Measurements from ENCODE around the gene MSL1. TPM values are rescaled to one million over a fixed set of nuclear protein-coding genes. Genes with fewer than 3 reads are reported as not detected.
A peak's percentile ranks its signal among the peaks of the same experiment; 100 is the strongest.

Gene MSL1
- total and polyA plus RNA-seq, 2 of the 13 experiments (the other 11 are each of a cell fraction or from before 2014, with no cell fraction given), result 63.8 to 88.5 TPM

DNA sequence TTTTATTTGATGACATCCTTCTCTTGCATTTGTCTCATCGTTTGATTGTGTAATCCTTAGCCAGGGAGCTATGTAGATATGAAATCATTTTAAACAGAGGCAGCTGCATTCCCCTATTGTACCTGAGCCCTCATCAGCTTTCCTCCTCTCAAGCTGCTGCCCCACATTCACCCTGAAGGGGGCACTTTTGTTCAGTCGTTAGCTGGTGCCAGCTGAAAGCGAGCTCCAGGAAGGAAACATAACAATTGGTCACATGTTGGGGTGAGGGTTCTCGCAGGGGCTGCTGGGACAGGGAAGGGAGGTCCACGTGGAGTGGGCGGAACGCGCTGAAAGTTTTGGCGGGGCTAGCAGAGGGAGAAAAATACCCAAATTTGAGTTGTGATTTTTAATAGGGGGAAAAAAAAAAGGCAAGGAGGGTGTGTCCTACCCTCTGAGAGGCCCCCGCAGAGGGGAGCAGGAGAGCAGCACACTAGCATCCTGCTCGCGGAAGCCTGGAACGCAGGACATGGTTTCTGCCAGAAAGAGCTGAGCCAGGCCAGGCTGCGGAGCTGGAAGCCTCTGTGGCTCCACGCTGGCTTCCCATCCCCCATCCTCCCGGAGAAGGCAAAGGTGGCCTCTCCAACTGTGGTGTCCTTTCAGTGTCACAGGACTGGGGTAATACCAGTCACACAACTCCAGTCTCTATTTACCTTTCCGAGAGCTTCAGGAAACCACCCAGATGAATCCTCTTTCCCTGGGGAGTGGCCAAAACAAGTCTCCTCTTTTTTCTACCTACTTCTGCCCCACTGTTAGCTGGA, 8.5 kb upstream of the MSL1 start (continued):
- TF ChIP-seq, protein P1, sequence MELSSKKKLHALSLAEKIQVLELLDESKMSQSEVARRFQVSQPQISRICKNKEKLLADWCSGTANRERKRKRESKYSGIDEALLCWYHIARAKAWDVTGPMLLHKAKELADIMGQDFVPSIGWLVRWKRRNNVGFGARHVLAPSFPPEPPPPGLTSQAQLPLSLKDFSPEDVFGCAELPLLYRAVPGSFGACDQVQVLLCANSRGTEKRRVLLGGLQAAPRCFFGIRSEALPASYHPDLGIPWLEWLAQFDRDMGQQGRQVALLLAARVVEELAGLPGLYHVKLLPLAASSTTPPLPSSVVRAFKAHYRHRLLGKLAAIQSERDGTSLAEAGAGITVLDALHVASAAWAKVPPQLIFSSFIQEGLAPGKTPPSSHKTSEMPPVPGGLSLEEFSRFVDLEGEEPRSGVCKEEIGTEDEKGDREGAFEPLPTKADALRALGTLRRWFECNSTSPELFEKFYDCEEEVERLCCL (CRISPR knock-in tag; IDR thresholded peaks at IDR 0.05; ENCODE audit: borderline replicate concordance), result no peak; the same call in 1 of the 2 replicates
- TF ChIP-seq GZF1 (CRISPR knock-in tag; IDR thresholded peaks at IDR 0.05), result peak; percentile 72; the same call in 1 of the 2 replicates
- TF ChIP-seq ZNF564 (CRISPR knock-in tag; IDR thresholded peaks at IDR 0.05), result no peak
- TF ChIP-seq CBX5 (CRISPR knock-in tag; IDR thresholded peaks at IDR 0.05; ENCODE audit: borderline replicate concordance), result no peak; the same call in 1 of the 2 replicates
- no peak; the same call in 1 of the 2 replicates for TF ChIP-seq PAWR (CRISPR knock-in tag; IDR thresholded peaks at IDR 0.05; ENCODE audit: borderline replicate concordance)
- TF ChIP-seq ZFP90 (CRISPR knock-in tag; IDR thresholded peaks at IDR 0.05; ENCODE audit: borderline replicate concordance), result peak; percentile 63
- TF ChIP-seq DPF2 (CRISPR knock-in tag; IDR thresholded peaks at IDR 0.05; ENCODE audit: borderline replicate concordance, low read depth), result peak; percentile 67; the same call in 1 of the 2 replicates
- TF ChIP-seq ZNF224 (CRISPR knock-in tag; IDR thresholded peaks at IDR 0.05), result 0 out of 2 replicates have a peak, but pooled peaks have one; percentile 19
- TF ChIP-seq ZNF790 (CRISPR knock-in tag; IDR thresholded peaks at IDR 0.05; ENCODE audit: borderline replicate concordance), result no peak
- TF ChIP-seq RNF2 (conservative IDR thresholded peaks at IDR 0.05; ENCODE audit: low read depth), result peak; percentile 82
- TF ChIP-seq, protein P2, sequence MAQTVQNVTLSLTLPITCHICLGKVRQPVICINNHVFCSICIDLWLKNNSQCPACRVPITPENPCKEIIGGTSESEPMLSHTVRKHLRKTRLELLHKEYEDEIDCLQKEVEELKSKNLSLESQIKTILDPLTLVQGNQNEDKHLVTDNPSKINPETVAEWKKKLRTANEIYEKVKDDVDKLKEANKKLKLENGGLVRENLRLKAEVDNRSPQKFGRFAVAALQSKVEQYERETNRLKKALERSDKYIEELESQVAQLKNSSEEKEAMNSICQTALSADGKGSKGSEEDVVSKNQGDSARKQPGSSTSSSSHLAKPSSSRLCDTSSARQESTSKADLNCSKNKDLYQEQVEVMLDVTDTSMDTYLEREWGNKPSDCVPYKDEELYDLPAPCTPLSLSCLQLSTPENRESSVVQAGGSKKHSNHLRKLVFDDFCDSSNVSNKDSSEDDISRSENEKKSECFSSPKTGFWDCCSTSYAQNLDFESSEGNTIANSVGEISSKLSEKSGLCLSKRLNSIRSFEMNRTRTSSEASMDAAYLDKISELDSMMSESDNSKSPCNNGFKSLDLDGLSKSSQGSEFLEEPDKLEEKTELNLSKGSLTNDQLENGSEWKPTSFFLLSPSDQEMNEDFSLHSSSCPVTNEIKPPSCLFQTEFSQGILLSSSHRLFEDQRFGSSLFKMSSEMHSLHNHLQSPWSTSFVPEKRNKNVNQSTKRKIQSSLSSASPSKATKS (CRISPR knock-in tag; IDR thresholded peaks at IDR 0.05), result no peak
- TF ChIP-seq ZNF768 (CRISPR knock-in tag; IDR thresholded peaks at IDR 0.05), result peak; percentile 45; the same call in 1 of the 2 replicates
- TF ChIP-seq ZNF432 (CRISPR knock-in tag; IDR thresholded peaks at IDR 0.05; ENCODE audit: borderline replicate concordance), result no peak
- peak; percentile 69; the same call in 1 of the 2 replicates for TF ChIP-seq ZNF747 (CRISPR knock-in tag; IDR thresholded peaks at IDR 0.05; ENCODE audit: borderline replicate concordance)
- TF ChIP-seq, protein P3, sequence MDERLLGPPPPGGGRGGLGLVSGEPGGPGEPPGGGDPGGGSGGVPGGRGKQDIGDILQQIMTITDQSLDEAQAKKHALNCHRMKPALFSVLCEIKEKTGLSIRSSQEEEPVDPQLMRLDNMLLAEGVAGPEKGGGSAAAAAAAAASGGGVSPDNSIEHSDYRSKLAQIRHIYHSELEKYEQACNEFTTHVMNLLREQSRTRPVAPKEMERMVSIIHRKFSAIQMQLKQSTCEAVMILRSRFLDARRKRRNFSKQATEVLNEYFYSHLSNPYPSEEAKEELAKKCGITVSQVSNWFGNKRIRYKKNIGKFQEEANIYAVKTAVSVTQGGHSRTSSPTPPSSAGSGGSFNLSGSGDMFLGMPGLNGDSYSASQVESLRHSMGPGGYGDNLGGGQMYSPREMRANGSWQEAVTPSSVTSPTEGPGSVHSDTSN (CRISPR knock-in tag; IDR thresholded peaks at IDR 0.05), result peak; percentile 21; the same call in 1 of the 2 replicates
- peak; percentile 79; the same call in 1 of the 2 replicates for TF ChIP-seq ZNF761 (CRISPR knock-in tag; conservative IDR thresholded peaks at IDR 0.05)
- TF ChIP-seq ZNF562 (CRISPR knock-in tag; IDR thresholded peaks at IDR 0.05; ENCODE audit: borderline replicate concordance), result no peak
- TF ChIP-seq, protein P4, sequence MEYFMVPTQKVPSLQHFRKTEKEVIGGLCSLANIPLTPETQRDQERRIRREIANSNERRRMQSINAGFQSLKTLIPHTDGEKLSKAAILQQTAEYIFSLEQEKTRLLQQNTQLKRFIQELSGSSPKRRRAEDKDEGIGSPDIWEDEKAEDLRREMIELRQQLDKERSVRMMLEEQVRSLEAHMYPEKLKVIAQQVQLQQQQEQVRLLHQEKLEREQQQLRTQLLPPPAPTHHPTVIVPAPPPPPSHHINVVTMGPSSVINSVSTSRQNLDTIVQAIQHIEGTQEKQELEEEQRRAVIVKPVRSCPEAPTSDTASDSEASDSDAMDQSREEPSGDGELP (IDR thresholded peaks at IDR 0.05; ENCODE audit: borderline replicate concordance, low read depth), result peak; percentile 96
- peak; percentile 85 for TF ChIP-seq HOXA3 (CRISPR knock-in tag; IDR thresholded peaks at IDR 0.05)
- TF ChIP-seq U2AF1 (optimal IDR thresholded peaks at IDR 0.05; ENCODE audit: low read depth, low read length), result no peak
- peak; percentile 56 for TF ChIP-seq ZBTB7B (CRISPR knock-in tag; IDR thresholded peaks at IDR 0.05)
- TF ChIP-seq MXD4 (CRISPR knock-in tag; IDR thresholded peaks at IDR 0.05), result peak; percentile 99
- TF ChIP-seq ZBTB20 (CRISPR knock-in tag; IDR thresholded peaks at IDR 0.05; ENCODE audit: borderline replicate concordance, low read depth), result peak; percentile 84; the same call in 1 of the 2 replicates
- no peak for TF ChIP-seq MTA3 (CRISPR knock-in tag; IDR thresholded peaks at IDR 0.05)
